Caco-2 (cell line): ENCODE measurements around the gene TAGLN. TPM values are rescaled to one million over a fixed set of nuclear protein-coding genes. Genes with fewer than 3 reads are reported as not detected.
A peak's percentile ranks its signal among the peaks of the same experiment; 100 is the strongest.

Experiments
- BruUV-seq: library from RNA; stranded (reverse); fragments of 400-500 nt; replicated peaks from 2 replicates; lab custom pipeline; 2021; lab: Mats Ljungman, UMichigan
- CTCF ChIA-PET: fragments of 300-600 bp; sonication (Branson Sonifier 250); formaldehyde crosslinking; loops from one replicate; lab custom pipeline; 2022; ENCODE audit warnings: antibody characterized with exemption; lab: Charles Lee
- POLR2A ChIA-PET: fragments of 300-600 bp; sonication (Branson Sonifier 250); formaldehyde crosslinking; loops from one replicate; lab custom pipeline; 2022; ENCODE audit warnings: antibody characterized with exemption; lab: Charles Lee
- DNase-seq, 2 experiments: peaks; one replicate each; pipeline versions ENCODE4 v3.0.0 to v3.0.0-alpha.2; 2020 to 2022
- H3K27me3 ChIP-seq: replicated peaks from 2 replicates; pipeline ENCODE4 v1.6.0; 2011; ENCODE audit warnings: low read length; ENCODE audit not compliant: control insufficient read depth, insufficient read depth
- H3K36me3 ChIP-seq: 2 replicates; pipeline ENCODE4 v1.5.1; 2011; ENCODE audit warnings: low read length; ENCODE audit not compliant: control insufficient read depth, insufficient read depth
- H3K4me1 ChIP-seq: fragments of 250-450 bp; sonication (Bioruptor Pico); 2 replicates; pipeline ENCODE4 v1.5.1; 2020; ENCODE audit warnings: mild to moderate bottlenecking
- H3K4me3 ChIP-seq: 2 replicates; pipeline ENCODE4 v1.5.1; 2011; ENCODE audit warnings: low read depth, mild to moderate bottlenecking, control low read depth, low read length
- H3K9me3 ChIP-seq: fragments of 250-450 bp; sonication (Bioruptor Pico); 2 replicates; pipeline ENCODE4 v1.5.1; 2020; ENCODE audit warnings: mild to moderate bottlenecking, moderate library complexity
- H3K27ac Mint-ChIP-seq: one replicate; pipeline ENCODE4 v1.8.0; 2022; ENCODE audit warnings: mixed read lengths; ENCODE audit not compliant: unreplicated experiment
- H3K27me3 Mint-ChIP-seq: one replicate; pipeline ENCODE4 v1.8.0; 2022; ENCODE audit warnings: mixed read lengths; ENCODE audit not compliant: insufficient read depth, unreplicated experiment
- H3K36me3 Mint-ChIP-seq: one replicate; pipeline ENCODE4 v1.8.0; 2022; ENCODE audit warnings: mild to moderate bottlenecking, mixed read lengths; ENCODE audit not compliant: insufficient read depth, unreplicated experiment
- H3K4me1 Mint-ChIP-seq: one replicate; pipeline ENCODE4 v1.8.0; 2022; ENCODE audit warnings: low read depth, mixed read lengths; ENCODE audit not compliant: unreplicated experiment
- H3K4me3 Mint-ChIP-seq: one replicate; pipeline ENCODE4 v1.8.0; 2022; ENCODE audit warnings: mild to moderate bottlenecking, moderate library complexity, mixed read lengths; ENCODE audit not compliant: unreplicated experiment
- H3K9me3 Mint-ChIP-seq: one replicate; pipeline ENCODE4 v1.8.0; 2022; ENCODE audit warnings: mixed read lengths; ENCODE audit not compliant: unreplicated experiment
- intact Hi-C: fragments of 100-400 bp; cut with micrococcal nuclease; formaldehyde crosslinking; loops from one replicate; pipeline ENCODE4 v1.10.0; 2022; ENCODE audit not compliant: unreplicated experiment
- total RNA-seq: library from RNA; stranded (reverse); gene quantifications from 2 replicates; pipeline ENCODE4 v1.2.3, GENCODE V29; 2022
- TF ChIP-seq, protein P1 (sequence below), 2 experiments: fragments of 200-600 bp in 1 of 2; IDR thresholded peaks; 1 replicate in 1 of 2; 2 replicates in 1 of 2; pipeline versions ENCODE4 v1.5.1 to v1.8.0; 2011 to 2022; ENCODE audit warnings: antibody characterized with exemption in 1 of 2, control low read depth in 1 of 2, inconsistent platforms in 1 of 2, low read depth in 1 of 2, low read length in 1 of 2, mild to moderate bottlenecking in 1 of 2, moderate library complexity in 1 of 2; ENCODE audit not compliant: insufficient read depth in 1 of 2, severe bottlenecking in 1 of 2, unreplicated experiment in 1 of 2

TAGLN gene
- total RNA-seq, 1 experiment from 2014 or later, result 303 TPM

DNA sequence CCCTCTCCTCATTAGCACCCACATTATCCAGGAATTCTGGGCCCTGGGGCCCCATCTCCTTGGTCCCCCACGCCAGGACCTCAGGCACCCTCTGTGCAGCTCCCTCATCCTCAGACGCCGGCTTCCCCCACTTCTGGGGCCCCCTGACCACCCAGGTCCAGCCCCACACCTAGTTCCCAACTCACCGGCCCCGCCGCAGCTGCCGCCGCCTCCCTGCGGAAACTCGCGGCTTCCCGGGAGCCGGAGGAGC is 32.6 kb downstream of the TAGLN start, which contains the start of gene PCSK7:
Gene PCSK7 (minus strand): TSS at position 232 of the 250 bp plus-strand sequence. CDS start 2,229 bp downstream, outside the sequence.
- peak; percentile 82 to 88 for DNase-seq
- intact Hi-C loops, result loop anchor here (1.0 to 2.0 kb wide), 2 partner anchors 37 to 85 kb away; partner anchors contain the start of gene BACE1
- Histone ChIP-seq H3K9me3 (no peaks in the 10 kb centered on the region), H3K4me3 (peak within 1 kb of the TSS; percentile 63), H3K4me1 (peaks cover 20% of the 10 kb centered on the region), H3K36me3 (peaks cover 2% of the 10 kb centered on the region; the same call in 1 of the 2 replicates), H3K27me3 (no peaks in the 10 kb centered on the region)
- Mint-ChIP-seq H3K36me3 (peaks cover 43% of the 10 kb centered on the region), H3K27me3 (no peaks in the 10 kb centered on the region), H3K9me3 (no peaks in the 10 kb centered on the region), H3K27ac (peak within 1 kb of the TSS; percentile 95), H3K4me3 (peak within 1 kb of the TSS; percentile 97), H3K4me1 (peaks cover 16% of the 10 kb centered on the region)
- BruUV-seq, result no TSS peak
- ChIA-PET POLR2A (interaction anchor here (2.0 kb wide), 1 partner anchor 96 kb away, joined by 5 read pairs; the partner anchor contains the start of gene CEP164), CTCF (interaction anchor here (0.8 to 2.3 kb wide), 9 partner anchors 48 to 147 kb away, joined by 3 to 9 read pairs (median 4); partner anchors contain the start of genes CEP164 and SIDT2)
- TF ChIP-seq, protein P1, sequence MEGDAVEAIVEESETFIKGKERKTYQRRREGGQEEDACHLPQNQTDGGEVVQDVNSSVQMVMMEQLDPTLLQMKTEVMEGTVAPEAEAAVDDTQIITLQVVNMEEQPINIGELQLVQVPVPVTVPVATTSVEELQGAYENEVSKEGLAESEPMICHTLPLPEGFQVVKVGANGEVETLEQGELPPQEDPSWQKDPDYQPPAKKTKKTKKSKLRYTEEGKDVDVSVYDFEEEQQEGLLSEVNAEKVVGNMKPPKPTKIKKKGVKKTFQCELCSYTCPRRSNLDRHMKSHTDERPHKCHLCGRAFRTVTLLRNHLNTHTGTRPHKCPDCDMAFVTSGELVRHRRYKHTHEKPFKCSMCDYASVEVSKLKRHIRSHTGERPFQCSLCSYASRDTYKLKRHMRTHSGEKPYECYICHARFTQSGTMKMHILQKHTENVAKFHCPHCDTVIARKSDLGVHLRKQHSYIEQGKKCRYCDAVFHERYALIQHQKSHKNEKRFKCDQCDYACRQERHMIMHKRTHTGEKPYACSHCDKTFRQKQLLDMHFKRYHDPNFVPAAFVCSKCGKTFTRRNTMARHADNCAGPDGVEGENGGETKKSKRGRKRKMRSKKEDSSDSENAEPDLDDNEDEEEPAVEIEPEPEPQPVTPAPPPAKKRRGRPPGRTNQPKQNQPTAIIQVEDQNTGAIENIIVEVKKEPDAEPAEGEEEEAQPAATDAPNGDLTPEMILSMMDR (IDR thresholded peaks at IDR 0.05; ENCODE audit: insufficient read depth in 1 of 2, low read depth in 1 of 2, low read length in 1 of 2, severe bottlenecking in 1 of 2, unreplicated experiment in 1 of 2), result no peak

DNA sequence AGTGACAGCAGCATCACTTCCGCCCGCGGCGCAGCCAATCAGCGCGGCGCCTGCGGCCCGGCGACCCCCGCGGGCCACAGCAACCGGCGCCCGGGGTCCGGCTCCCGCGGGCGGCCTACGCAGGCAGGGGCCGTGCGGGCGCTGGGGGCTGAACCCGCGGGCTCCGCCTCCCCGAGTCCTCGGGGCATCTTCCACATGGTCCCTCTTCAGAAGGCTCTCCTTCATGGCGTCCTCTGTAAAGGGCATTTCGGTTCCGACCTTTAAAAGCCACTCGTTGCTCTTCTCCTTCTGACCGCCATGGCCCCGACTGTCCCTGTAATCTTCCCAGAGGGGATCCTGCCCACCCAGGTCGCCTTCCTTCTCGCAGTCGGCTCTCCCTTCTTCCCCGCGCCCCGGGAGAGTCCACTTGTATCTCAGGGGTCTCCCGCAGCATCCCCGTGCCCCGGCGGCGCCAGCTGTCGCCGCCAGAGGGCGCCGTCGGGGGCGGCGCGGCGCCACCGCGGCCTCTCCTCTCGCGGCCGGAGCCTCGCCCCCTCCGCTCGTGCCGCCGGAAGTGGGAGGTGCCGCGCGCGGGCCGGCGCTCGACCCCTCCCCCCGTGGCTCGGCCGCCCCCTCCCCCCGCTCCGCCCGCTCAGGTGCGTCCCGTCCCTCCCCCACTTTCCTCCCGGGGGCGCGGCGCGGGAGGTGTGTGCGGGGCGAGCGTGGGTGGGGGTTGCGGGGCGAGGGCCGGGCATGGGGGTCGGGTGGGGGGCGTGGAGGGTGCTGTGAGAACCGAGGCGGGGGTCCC is 33.1 kb downstream of the TAGLN start, which contains the start of gene RNF214:
Gene RNF214 (plus strand): TSS at position 580 of the 787 bp plus-strand sequence. CDS start 1,602 bp downstream, outside the sequence.
- BruUV-seq, result no TSS peak
- CTCF ChIA-PET, result interaction anchor here (0.6 to 2.3 kb wide), 9 partner anchors 48 to 155 kb away, joined by 3 to 9 read pairs (median 4); partner anchors contain the start of genes CEP164 and SIDT2
- peak within 1 kb of the TSS; percentile 97 for H3K4me3 Mint-ChIP-seq
- H3K36me3 Mint-ChIP-seq, result peaks cover 39% of the 10 kb centered on the region
- peak within 1 kb of the TSS; percentile 95 for H3K27ac Mint-ChIP-seq
- Histone ChIP-seq H3K4me3 (peak within 1 kb of the TSS; percentile 63), H3K4me1 (peaks cover 20% of the 10 kb centered on the region), H3K9me3 (no peaks in the 10 kb centered on the region), H3K36me3 (peaks cover 2% of the 10 kb centered on the region; the same call in 1 of the 2 replicates), H3K27me3 (no peaks in the 10 kb centered on the region)
- peaks cover 16% of the 10 kb centered on the region for H3K4me1 Mint-ChIP-seq
- no peaks in the 10 kb centered on the region for H3K27me3 Mint-ChIP-seq
- H3K9me3 Mint-ChIP-seq, result no peaks in the 10 kb centered on the region
- POLR2A ChIA-PET, result interaction anchor here (0.5 to 2.0 kb wide), 2 partner anchors 93 to 95 kb away, joined by 3 to 5 read pairs; partner anchors contain the start of gene CEP164
- DNase-seq, result peak; percentile 87 to 92
- intact Hi-C loops, result loop anchor here (1.0 to 2.0 kb wide), 2 partner anchors 37 to 84 kb away; partner anchors contain the start of gene BACE1
- TF ChIP-seq, protein P1 (IDR thresholded peaks at IDR 0.05; ENCODE audit: insufficient read depth in 1 of 2, low read depth in 1 of 2, low read length in 1 of 2, severe bottlenecking in 1 of 2, unreplicated experiment in 1 of 2), result peak; percentile 73 to 99

DNA sequence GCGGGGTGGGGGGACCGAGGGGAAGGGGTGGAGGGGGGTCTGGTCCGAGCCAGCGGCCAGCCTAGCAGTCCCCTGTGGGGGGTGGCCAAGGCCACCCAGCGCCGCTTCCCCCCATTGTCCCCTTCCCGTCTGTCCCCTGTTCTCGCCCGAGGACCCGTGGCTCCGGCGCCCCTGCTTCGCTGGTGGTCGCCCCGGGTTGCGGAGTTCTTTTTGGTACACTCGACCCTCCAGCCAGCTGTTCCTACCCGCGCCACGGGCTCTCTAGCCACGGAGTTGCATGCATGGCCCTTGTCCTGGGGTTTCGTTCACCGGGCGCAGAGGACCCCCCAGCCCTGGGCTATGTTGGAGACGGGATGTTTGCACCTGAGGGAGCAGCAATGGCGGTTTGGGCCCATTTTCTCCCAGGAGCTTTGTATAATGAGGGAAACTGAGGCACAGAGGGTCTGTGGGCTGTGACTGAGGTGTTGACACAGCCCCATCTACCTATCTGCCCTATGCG is 33.8 kb downstream of the TAGLN start:
- H3K36me3 ChIP-seq, result peaks cover 2% of the 10 kb centered on the region; the same call in 1 of the 2 replicates
- peak in 1 of 2 experiments; percentile 46 for DNase-seq
- no peaks in the 10 kb centered on the region for H3K9me3 ChIP-seq
- Mint-ChIP-seq H3K36me3 (peaks cover 35% of the 10 kb centered on the region), H3K9me3 (no peaks in the 10 kb centered on the region), H3K27me3 (no peaks in the 10 kb centered on the region), H3K4me3 (peak overlapping the region; percentile 97), H3K27ac (peak overlapping the region; percentile 95), H3K4me1 (peaks cover 16% of the 10 kb centered on the region)
- TF ChIP-seq, protein P1 (IDR thresholded peaks at IDR 0.05; ENCODE audit: insufficient read depth in 1 of 2, low read depth in 1 of 2, low read length in 1 of 2, severe bottlenecking in 1 of 2, unreplicated experiment in 1 of 2), result no peak
- BruUV-seq, result no TSS peak
- no peaks in the 10 kb centered on the region for H3K27me3 ChIP-seq
- POLR2A ChIA-PET, result interaction anchor here (0.5 to 2.0 kb wide), 2 partner anchors 93 to 95 kb away, joined by 3 to 5 read pairs; partner anchors contain the start of gene CEP164
- peak overlapping the region; percentile 63 for H3K4me3 ChIP-seq
- H3K4me1 ChIP-seq, result peaks cover 20% of the 10 kb centered on the region
- intact Hi-C loops, result loop anchor here (1.0 to 2.0 kb wide), 2 partner anchors 36 to 83 kb away; partner anchors contain the start of gene BACE1
- CTCF ChIA-PET, result interaction anchor here (0.6 to 2.3 kb wide), 3 partner anchors 63 to 156 kb away, joined by 3 to 9 read pairs (median 3); partner anchors contain the start of gene CEP164
